HCT116 (cell line): ENCODE data around the gene WDFY2. TPM values are rescaled to one million over a fixed set of nuclear protein-coding genes. Genes with fewer than 3 reads are reported as not detected.

Source experiments
- ATAC-seq: fragments of 200-7000 bp; cut with Tn5 transposase; 2 replicates; pipeline ENCODE4 v1.9.1; 2020; ENCODE audit warnings: mild to moderate bottlenecking, moderate library complexity
- BruUV-seq: library from RNA; stranded (reverse); fragments of 400-500 nt; replicated peaks from 2 replicates; lab custom pipeline; 2021; lab: Mats Ljungman, UMichigan
- CTCF ChIA-PET: fragments of 300-600 bp; sonication (Branson Sonifier 250); formaldehyde crosslinking; loops from one replicate; lab custom pipeline; 2021; ENCODE audit warnings: antibody characterized with exemption; lab: Charles Lee
- POLR2A ChIA-PET: fragments of 300-600, 350-600 bp; sonication (Branson Sonifier 250); formaldehyde crosslinking; loops from one replicate; lab custom pipeline; 2021; ENCODE audit warnings: antibody characterized with exemption; lab: Charles Lee
- RAD21 ChIA-PET, 2 experiments: fragments of 300-600 bp; sonication (Branson Sonifier 250); formaldehyde crosslinking; loops; one replicate each; lab custom pipeline; 2023; ENCODE audit warnings: low total read pairs in 2 of 2; ENCODE audit not compliant: uncharacterized antibody in 2 of 2, unreplicated experiment in 2 of 2, low non-redundant PET in 1 of 2; lab: Charles Lee
- DNase-seq: peaks from one replicate; pipeline ENCODE4 v3.0.0-alpha.2; 2010; ENCODE audit warnings: low read depth, low spot score
- H2AFZ ChIP-seq: fragments of 200-600 bp; shearing (Covaris generic), sonication (generic); 2 replicates; pipeline ENCODE4 v1.6.1; 2017; ENCODE audit warnings: low read depth, mixed run types, mixed read lengths, antibody characterized with exemption, low read length; ENCODE audit not compliant: poor library complexity, severe bottlenecking
- H3K27ac ChIP-seq: 2 replicates; pipeline ENCODE4 v1.5.1; 2012; ENCODE audit warnings: low read depth, low read length
- H3K27me3 ChIP-seq: fragments of 200-600 bp; sonication (generic); 2 replicates; pipeline ENCODE4 v1.6.1; 2016; ENCODE audit warnings: mixed run types, low read length, mixed read lengths; ENCODE audit not compliant: insufficient read depth
- H3K36me3 ChIP-seq, 2 experiments: fragments of 200-500 bp in 1 of 2; fragments of 200-600 bp in 1 of 2; sonication (Bioruptor generic) in 1 of 2; sonication (generic) in 1 of 2; 2 replicates each; pipeline versions ENCODE4 v1.5.1 to v1.6.1; 2014 to 2016; ENCODE audit warnings: low read length in 2 of 2, inconsistent platforms in 1 of 2, mixed read lengths in 1 of 2, mixed run types in 1 of 2; ENCODE audit not compliant: insufficient read depth in 2 of 2, control insufficient read depth in 1 of 2
- H3K4me1 ChIP-seq, 2 experiments: fragments of 200-600 bp in 1 of 2; sonication (generic) in 1 of 2; 2 replicates each; pipeline versions ENCODE4 v1.5.1 to v1.6.1; 2012 to 2017; ENCODE audit warnings: low read length in 2 of 2, inconsistent platforms in 1 of 2, mild to moderate bottlenecking in 1 of 2, mixed read lengths in 1 of 2, mixed run types in 1 of 2, moderate library complexity in 1 of 2; ENCODE audit not compliant: insufficient read depth in 2 of 2, control insufficient read depth in 1 of 2
- H3K4me2 ChIP-seq: fragments of 200-600 bp; sonication (generic); 2 replicates; pipeline ENCODE4 v1.6.1; 2017; ENCODE audit warnings: mixed run types, low read length, mixed read lengths
- H3K4me3 ChIP-seq, 2 experiments: fragments of 200-600 bp in 1 of 2; sonication (generic) in 1 of 2; replicated peaks in 1 of 2; 2 replicates each; pipeline ENCODE4 v1.5.1; 2011 to 2016; ENCODE audit warnings: low read length in 2 of 2, control low read depth in 1 of 2, low read depth in 1 of 2, mild to moderate bottlenecking in 1 of 2, mixed read lengths in 1 of 2, mixed run types in 1 of 2
- H3K79me2 ChIP-seq: fragments of 200-600 bp; sonication (generic); 2 replicates; pipeline ENCODE4 v1.6.1; 2017; ENCODE audit warnings: mild to moderate bottlenecking, mixed run types, low read length, moderate library complexity, mixed read lengths; ENCODE audit not compliant: insufficient read depth
- H3K9ac ChIP-seq: fragments of 200-600 bp; sonication (generic); 2 replicates; pipeline ENCODE4 v1.6.1; 2016; ENCODE audit warnings: low read length, mixed read lengths
- H3K9me2 ChIP-seq: fragments of 200-600 bp; sonication (generic), shearing (Covaris generic); 2 replicates; pipeline ENCODE4 v1.6.1; 2017; ENCODE audit warnings: mixed run types, mild to moderate bottlenecking, moderate library complexity; ENCODE audit not compliant: insufficient read depth
- H3K9me3 ChIP-seq, 2 experiments: fragments of 200-500 bp in 1 of 2; fragments of 200-600 bp in 1 of 2; sonication (Bioruptor generic) in 1 of 2; sonication (generic) in 1 of 2; 2 replicates each; pipeline ENCODE4 v1.6.1; 2014 to 2017; ENCODE audit warnings: low read length in 2 of 2, mixed read lengths in 2 of 2, inconsistent platforms in 1 of 2, low read depth in 1 of 2, mild to moderate bottlenecking in 1 of 2, mixed run types in 1 of 2, moderate library complexity in 1 of 2; ENCODE audit not compliant: control insufficient read depth in 1 of 2, insufficient read depth in 1 of 2
- H4K20me1 ChIP-seq: fragments of 200-600 bp; sonication (generic), shearing (Covaris generic); 2 replicates; pipeline ENCODE4 v1.6.1; 2017; ENCODE audit warnings: mixed run types, mild to moderate bottlenecking, moderate library complexity; ENCODE audit not compliant: insufficient read depth
- CEBPB ChIP-seq: IDR thresholded peaks from 2 replicates; pipeline ENCODE4 v1.6.1; 2012; ENCODE audit warnings: low read depth
- EGR1 ChIP-seq: IDR thresholded peaks from 2 replicates; pipeline ENCODE4 v1.6.1; 2012; ENCODE audit warnings: low read depth
- EZH2phosphoT487 ChIP-seq: fragments of 200-600 bp; IDR thresholded peaks from 2 replicates; pipeline ENCODE4 v1.6.1; 2018; ENCODE audit warnings: antibody characterized with exemption, borderline replicate concordance
- JUND ChIP-seq: IDR thresholded peaks from 2 replicates; pipeline ENCODE4 v1.6.1; 2012
- POLR2AphosphoS5 ChIP-seq: IDR thresholded peaks from 2 replicates; pipeline ENCODE4 v1.6.1; 2011; ENCODE audit warnings: mild to moderate bottlenecking, low read depth, low read length, moderate library complexity
- REST ChIP-seq: IDR thresholded peaks from 2 replicates; pipeline ENCODE4 v1.6.1; 2012; ENCODE audit warnings: low read depth
- SIN3A ChIP-seq: IDR thresholded peaks from 2 replicates; pipeline ENCODE4 v1.6.1; 2012; ENCODE audit warnings: low read depth
- SP1 ChIP-seq: IDR thresholded peaks from 2 replicates; pipeline ENCODE4 v1.6.1; 2012; ENCODE audit warnings: low read depth
- SRF ChIP-seq: IDR thresholded peaks from 2 replicates; pipeline ENCODE4 v1.6.1; 2012; ENCODE audit warnings: low read depth
- TCF7L2 ChIP-seq: IDR thresholded peaks from 2 replicates; pipeline ENCODE4 v1.7.0; 2011; ENCODE audit warnings: borderline replicate concordance, inconsistent platforms; ENCODE audit not compliant: insufficient read depth, insufficient read length; ENCODE audit errors: extremely low read depth
- YY1 ChIP-seq: IDR thresholded peaks from 2 replicates; pipeline ENCODE4 v1.6.1; 2011; ENCODE audit warnings: low read length, low read depth, moderate library complexity, mild to moderate bottlenecking; ENCODE audit not compliant: insufficient replicate concordance; ENCODE audit errors: extremely low read depth
- ZFX ChIP-seq: fragments of 450-650 bp; IDR thresholded peaks from 2 replicates; pipeline ENCODE4 v1.6.1; 2017
- ZNF274 ChIP-seq: fragments of 200-500 bp; sonication (Bioruptor generic); IDR thresholded peaks from 2 replicates; pipeline ENCODE4 v1.6.1; 2014; ENCODE audit warnings: mild to moderate bottlenecking, low read depth, low read length, inconsistent platforms
- intact Hi-C: fragments of 100-400 bp; cut with micrococcal nuclease; formaldehyde crosslinking; loops from 2 replicates; pipeline ENCODE4 v1.10.0; 2022
- total RNA-seq: library from RNA; stranded (reverse); gene quantifications from one replicate; pipeline ENCODE4 v1.2.1, GENCODE V29; 2021; ENCODE audit not compliant: unreplicated experiment

WDFY2 gene
- total RNA-seq, 1 experiment from 2014 or later: 6.1 TPM

DNA sequence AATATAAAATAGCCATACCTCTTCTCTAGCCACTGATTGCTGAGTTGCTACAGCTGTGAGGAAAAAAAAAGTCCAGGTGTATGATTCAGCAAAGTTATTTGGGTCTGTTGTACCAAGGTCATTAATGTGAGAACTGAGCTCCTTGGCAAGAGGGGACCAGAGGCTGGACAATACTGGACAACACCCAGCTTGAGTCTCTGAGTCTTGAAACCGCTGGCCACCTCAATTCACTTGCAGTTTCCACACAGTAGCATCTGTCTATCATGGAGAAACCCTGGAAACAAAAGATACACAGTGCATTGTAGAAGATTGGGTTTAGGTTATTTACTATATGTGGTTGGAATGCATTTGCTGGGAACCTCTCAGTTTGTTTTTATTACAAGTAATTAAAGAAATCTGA, 60.4 kb downstream of the WDFY2 start (continued):
- TF ChIP-seq ZFX (no peak), REST (no peak), SIN3A (no peak), EGR1 (no peak), EZH2phosphoT487 (no peak), YY1 (no peak)
- TF ChIP-seq, all 23 proteins: peak for 0

GRCh38 chr13:51645154-51645650, 60.9 kb downstream of the WDFY2 start:
- POLR2A ChIA-PET: interaction anchor here (0.7 to 1.3 kb wide), 2 partner anchors 47 to 192 kb away, joined by 3 to 5 read pairs; partner anchors contain the start of gene INTS6
- TF ChIP-seq YY1 (no peak), ZNF274 (no peak), TCF7L2 (no peak), POLR2AphosphoS5 (no peak), CEBPB (no peak), JUND (no peak), EZH2phosphoT487 (no peak), SRF (no peak), EGR1 (no peak), SP1 (no peak)
- intact Hi-C loops: no loop called here
- H3K4me2 ChIP-seq: 0 out of 2 replicates have a peak overlapping the region, but pooled peaks have one; percentile 80
- H3K4me1 ChIP-seq: peaks cover 27 to 33% of the 10 kb centered on the region in 2 experiments
- H3K79me2 ChIP-seq: no peaks in the 10 kb centered on the region
- no peak overlapping the region for H3K9ac ChIP-seq
- H3K4me3 ChIP-seq: no peak overlapping the region
- H3K9me3 ChIP-seq: no peaks in the 10 kb centered on the region
- H4K20me1 ChIP-seq: no peaks in the 10 kb centered on the region
- no peaks in the 10 kb centered on the region for H3K9me2 ChIP-seq
- RAD21 ChIA-PET: no interaction called here
- BruUV-seq: no TSS peak
- ATAC-seq: no peak
- H2AFZ ChIP-seq: no peak overlapping the region
- no peaks in the 10 kb centered on the region for H3K36me3 ChIP-seq
- CTCF ChIA-PET: no interaction called here
- no peaks in the 10 kb centered on the region for H3K27me3 ChIP-seq
- H3K27ac ChIP-seq: no peak overlapping the region; the same call in 1 of the 2 replicates
- no peak for DNase-seq
